ENCODE data around the gene TNRC6C.
"Not testable (repeated sequence)": the region's sequence is repeated elsewhere in the genome, so short reads cannot be mapped to it uniquely, and the experiment has no call there.

The TNRC6C gene

GRCh38 chr17:78128551-78129350 lies 170.2 kb downstream of the TNRC6C start, which contains the start of gene TMC6:
Gene TMC6, minus strand, starts transcription at chr17:78128755. Its CDS starts 1,923 bp downstream, at chr17:78126832.
- DNase-seq = peak; percentile 78

GRCh38 chr17:78129351-78130089 lies 171.0 kb downstream of the TNRC6C start:
- DNase-seq = peak; percentile 60

- DNase-seq = peak; percentile 35
Measured at GRCh38 chr17:78130090-78130436, 171.6 kb downstream of the TNRC6C start.

- DNase-seq = peak; percentile 88
Measured at GRCh38 chr17:78130437-78131101, 172.1 kb downstream of the TNRC6C start, which contains the start of gene TMC8. Gene TMC8, plus strand, starts transcription at chr17:78130771. Its CDS starts 818 bp downstream, at chr17:78131589.

GRCh38 chr17:78131172-78132083 lies 172.9 kb downstream of the TNRC6C start:
- DNase-seq = peak; percentile 40

- peak; percentile 78 for DNase-seq
Measured at GRCh38 chr17:78132084-78132676, 173.7 kb downstream of the TNRC6C start.

- DNase-seq = no peak
Measured at GRCh38 chr17:78132767-78133178, 174.3 kb downstream of the TNRC6C start.

- DNase-seq = peak; percentile 9
Measured at GRCh38 chr17:78133179-78133951, 174.9 kb downstream of the TNRC6C start.

- peak; percentile 89 for DNase-seq
Measured at GRCh38 chr17:78133971-78134898, 175.7 kb downstream of the TNRC6C start.

- no peak for DNase-seq
Measured at GRCh38 chr17:78134899-78135385, 176.4 kb downstream of the TNRC6C start.

- DNase-seq = no peak
Measured at GRCh38 chr17:78135858-78136500, 177.5 kb downstream of the TNRC6C start.

GRCh38 chr17:78137392-78138203 lies 179.1 kb downstream of the TNRC6C start:
- DNase-seq = peak; percentile 52

GRCh38 chr17:78138204-78139060 lies 179.9 kb downstream of the TNRC6C start:
- DNase-seq = no peak

GRCh38 chr17:78139861-78140168 lies 181.3 kb downstream of the TNRC6C start:
- not testable (repeated sequence) for DNase-seq

- peak; percentile 97 for DNase-seq
Measured at GRCh38 chr17:78140169-78141051, 181.9 kb downstream of the TNRC6C start.

GRCh38 chr17:78141437-78142118 lies 183.1 kb downstream of the TNRC6C start:
- DNase-seq = no peak
